ENCODE measurements around the gene APIP. TPM values are rescaled to one million over a fixed set of nuclear protein-coding genes. Genes with fewer than 3 reads are reported as not detected.

The APIP gene, protein sequence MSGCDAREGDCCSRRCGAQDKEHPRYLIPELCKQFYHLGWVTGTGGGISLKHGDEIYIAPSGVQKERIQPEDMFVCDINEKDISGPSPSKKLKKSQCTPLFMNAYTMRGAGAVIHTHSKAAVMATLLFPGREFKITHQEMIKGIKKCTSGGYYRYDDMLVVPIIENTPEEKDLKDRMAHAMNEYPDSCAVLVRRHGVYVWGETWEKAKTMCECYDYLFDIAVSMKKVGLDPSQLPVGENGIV
- 27.0 and 28.1 TPM in 2 replicates for total RNA-seq (2014; rRNA removed)
- polyA plus RNA-seq (2012), result 13.4 TPM

GRCh38 chr11:34916015-34916842 lies at the start of gene APIP, which contains the start of gene PDHX:
TSS of gene APIP (minus strand) at chr11:34916379. CDS start at chr11:34916284, 95 bp downstream.
TSS of gene PDHX (plus strand) at chr11:34916618. CDS start at chr11:34916656, 38 bp downstream.
- peak; percentile 97 for DNase-seq (ENCODE audit: low read depth)

DNA sequence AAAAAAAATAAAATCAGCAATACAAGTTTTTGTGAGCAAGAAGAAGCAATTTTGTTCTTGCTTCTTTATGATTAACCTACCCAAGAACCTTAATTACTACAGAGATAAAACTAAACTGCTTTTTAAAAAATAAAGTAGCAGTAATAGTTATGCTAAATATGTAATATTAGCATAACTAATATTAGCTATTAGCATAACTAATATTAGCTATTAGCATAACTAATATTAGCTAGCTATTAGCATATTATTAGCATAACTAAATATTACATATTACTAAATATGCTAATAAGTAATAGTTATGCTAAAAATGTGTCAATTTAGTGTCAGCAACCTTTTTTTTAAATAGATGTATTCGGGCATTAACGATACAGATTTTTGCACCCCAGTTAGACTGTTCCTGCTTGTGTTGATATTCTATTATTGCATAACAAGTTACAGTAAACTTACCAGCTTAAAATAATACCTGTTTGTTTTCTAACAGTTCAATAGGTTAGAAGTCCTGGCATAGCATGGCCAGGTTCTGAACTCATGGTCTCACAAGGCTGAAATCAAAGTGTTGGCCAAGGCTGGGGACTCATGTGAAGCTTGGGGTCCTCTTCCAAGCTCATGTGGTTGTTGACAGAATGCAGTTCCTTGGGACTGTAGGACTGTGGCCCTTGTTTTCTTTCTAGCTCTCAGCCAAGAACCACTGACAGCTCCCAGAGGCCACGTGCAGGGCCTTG lies 48.6 kb upstream of the APIP start:
- no peak for DNase-seq (ENCODE audit: low read depth)

GRCh38 chr11:34963351-34963750 lies 47.2 kb upstream of the APIP start:
- no peak for DNase-seq (ENCODE audit: low read depth)

GRCh38 chr11:34962034-34962433 lies 45.9 kb upstream of the APIP start:
- DNase-seq (ENCODE audit: low read depth), result no peak

GRCh38 chr11:34960277-34960676 lies 44.1 kb upstream of the APIP start:
- DNase-seq (ENCODE audit: low read depth), result no peak

DNA sequence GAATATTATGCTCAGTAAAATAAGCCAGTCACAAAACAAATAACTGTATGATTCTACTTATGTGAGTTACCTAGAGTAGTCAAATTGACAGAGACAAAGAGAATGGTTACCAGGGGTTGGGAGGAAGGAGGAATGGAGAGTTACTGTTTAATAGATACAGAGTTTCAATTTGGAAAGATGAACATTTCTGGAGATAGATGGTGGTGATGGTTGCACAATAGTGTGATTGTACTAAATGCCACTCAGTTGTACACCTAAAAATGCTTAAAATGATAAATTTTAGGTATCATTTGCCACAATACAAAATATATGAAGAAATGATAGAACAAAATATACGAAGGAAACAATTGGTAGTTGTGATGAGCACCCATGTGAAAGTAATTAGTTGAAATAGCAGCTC lies 43.6 kb upstream of the APIP start:
- no peak for DNase-seq (ENCODE audit: low read depth)

- no peak for DNase-seq (ENCODE audit: low read depth)
Measured at GRCh38 chr11:34957606-34958005, 41.4 kb upstream of the APIP start.

- no peak for DNase-seq (ENCODE audit: low read depth)
Measured at GRCh38 chr11:34957206-34957605, 41.0 kb upstream of the APIP start.

GRCh38 chr11:34953955-34954354 lies 37.8 kb upstream of the APIP start:
- no peak for DNase-seq (ENCODE audit: low read depth)

GRCh38 chr11:34948696-34949095 lies 32.5 kb upstream of the APIP start:
- DNase-seq (ENCODE audit: low read depth), result no peak

DNA sequence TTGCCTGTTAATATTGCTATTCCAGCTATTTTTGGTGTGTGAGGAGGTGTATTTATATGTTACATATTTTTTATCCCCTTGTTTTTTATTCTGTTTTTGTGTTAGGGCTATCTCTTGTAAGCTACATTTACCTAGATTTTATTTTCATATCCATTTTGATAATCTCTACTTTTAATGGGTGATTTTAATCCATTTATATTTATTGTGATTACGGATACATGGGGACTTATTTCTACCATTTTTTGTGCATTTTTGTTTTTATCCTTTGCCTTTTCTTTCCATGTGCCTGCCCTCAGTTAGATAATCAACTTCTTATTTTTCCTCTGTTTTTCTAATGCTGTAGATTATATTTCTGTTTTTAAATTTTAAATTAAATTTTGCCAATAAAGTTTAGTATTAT lies 28.5 kb upstream of the APIP start:
- DNase-seq (ENCODE audit: low read depth), result no peak

DNA sequence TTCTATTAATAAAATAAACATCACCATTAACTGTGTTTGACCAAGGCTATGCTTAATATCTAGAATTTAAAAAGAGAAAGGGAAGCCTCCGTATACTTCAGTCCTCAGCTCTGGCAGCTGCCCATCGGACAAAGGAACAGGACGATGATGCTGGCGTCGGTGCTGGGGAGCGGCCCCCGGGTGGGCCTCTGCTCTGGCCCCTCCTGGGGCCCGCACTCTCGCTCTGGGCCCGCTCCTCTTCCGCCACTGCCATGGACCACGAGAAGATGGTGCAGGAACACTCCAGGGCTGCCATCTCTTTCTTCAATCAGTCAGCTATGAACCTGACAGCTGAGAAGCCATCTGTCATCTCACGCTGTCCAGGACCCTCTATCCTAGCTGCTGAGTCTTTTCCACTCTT lies 25.5 kb upstream of the APIP start:
- DNase-seq (ENCODE audit: low read depth), result no peak

- peak; percentile 33 for DNase-seq (ENCODE audit: low read depth)
Measured at GRCh38 chr11:34940026-34940677, 24.0 kb upstream of the APIP start.

- no peak for DNase-seq (ENCODE audit: low read depth)
Measured at GRCh38 chr11:34938611-34939010, 22.4 kb upstream of the APIP start.

- no peak for DNase-seq (ENCODE audit: low read depth)
Measured at GRCh38 chr11:34936945-34937629, 20.9 kb upstream of the APIP start.

- DNase-seq (ENCODE audit: low read depth), result no peak
Measured at GRCh38 chr11:34929794-34930763, 13.9 kb upstream of the APIP start.

GRCh38 chr11:34928960-34929680 lies 12.9 kb upstream of the APIP start:
- no peak for DNase-seq (ENCODE audit: low read depth)

- DNase-seq (ENCODE audit: low read depth), result no peak
Measured at GRCh38 chr11:34928268-34928959, 12.2 kb upstream of the APIP start.

DNA sequence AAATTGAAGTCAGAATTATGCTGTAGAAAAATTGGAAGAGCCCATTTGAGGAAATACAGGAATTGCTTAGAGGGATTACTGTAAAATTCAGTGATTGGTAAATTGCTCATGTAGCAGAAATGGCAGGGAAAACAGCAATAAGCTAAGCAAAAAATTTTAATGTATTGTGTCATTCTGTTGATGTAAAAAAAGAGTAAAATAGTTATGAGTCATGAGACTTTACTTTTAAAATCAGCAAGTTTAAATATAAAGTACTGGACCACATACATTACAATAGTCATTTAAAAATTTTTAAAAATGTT lies 10.6 kb upstream of the APIP start:
- DNase-seq (ENCODE audit: low read depth), result peak; percentile 21

Measured in LHCN-M2 (cell line).